GM21526 (cell line): ENCODE data around the gene FXYD4.
A peak's percentile ranks its signal among the peaks of the same experiment; 100 is the strongest.

ENCODE experiments used
- ATAC-seq: cut with Tn5 transposase; IDR thresholded peaks from one replicate; pipeline ENCODE4 v1.9.1; 2021; ENCODE audit warnings: moderate library complexity; ENCODE audit not compliant: unreplicated experiment, low FRiP score

FXYD4 gene

DNA sequence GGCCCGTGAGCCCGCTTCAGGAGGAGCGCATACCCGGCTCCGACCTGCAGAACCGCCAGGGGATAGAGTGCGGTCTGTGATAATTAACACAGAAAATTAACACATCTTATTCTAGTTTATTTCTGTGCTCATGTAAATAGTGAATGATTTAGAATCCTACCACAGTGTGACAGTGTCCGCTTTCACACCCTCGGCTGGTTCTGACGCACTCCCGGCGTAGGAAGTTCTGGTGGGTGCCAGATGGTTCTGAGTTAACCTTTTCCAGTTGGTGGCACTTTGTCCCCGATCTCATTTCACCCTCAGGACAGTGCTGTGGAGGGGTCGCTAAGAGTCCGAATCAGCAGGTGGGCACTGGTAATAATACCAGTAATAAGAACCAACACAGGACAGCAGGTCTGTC, 28.3 kb upstream of the FXYD4 start:
- no peak for ATAC-seq

DNA sequence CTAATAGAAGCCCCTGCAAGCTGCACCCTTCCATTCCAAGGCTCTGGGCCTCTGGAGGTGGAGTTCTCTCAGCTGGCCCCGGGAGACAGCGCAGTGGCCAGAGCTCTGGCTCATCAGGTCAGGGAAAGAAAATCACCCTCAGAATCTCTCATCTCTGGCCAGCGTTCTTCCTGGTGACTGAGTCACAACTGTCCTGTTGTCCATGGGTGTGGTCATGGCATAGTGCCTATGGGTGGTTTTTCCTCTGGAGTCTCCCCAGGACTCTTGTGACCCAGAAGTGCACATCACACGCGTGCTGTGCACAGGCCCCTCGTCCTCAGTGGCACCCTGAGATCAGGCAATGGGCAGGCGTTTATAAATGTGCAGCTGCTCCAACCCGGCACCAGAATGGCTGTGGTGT, 27.4 kb upstream of the FXYD4 start:
- no peak for ATAC-seq

- ATAC-seq, result no peak
These were observed 23.4 kb upstream of the FXYD4 start for GRCh38 chr10:43347997-43348396.

- peak; percentile 99 for ATAC-seq
These were observed 22.7 kb upstream of the FXYD4 start for GRCh38 chr10:43348511-43349312.

DNA sequence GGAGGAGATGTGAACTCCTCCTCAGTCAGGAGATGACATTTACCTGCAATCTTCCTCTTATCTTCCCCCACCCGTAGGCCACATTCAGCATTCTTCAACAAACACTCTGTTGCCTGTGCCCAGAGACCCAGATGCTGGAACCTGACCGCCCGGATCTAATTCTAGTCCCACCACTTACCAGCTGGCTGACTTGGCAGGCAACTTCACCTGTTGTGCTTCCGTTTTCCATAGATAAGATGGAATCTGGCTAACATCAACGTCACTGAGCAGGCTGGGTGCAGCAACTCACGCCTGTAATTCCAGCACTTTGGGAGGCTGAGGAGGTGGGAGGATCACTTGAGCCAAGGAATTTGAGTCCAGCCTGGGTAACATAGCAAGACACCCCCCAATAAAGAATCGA, 21.3 kb upstream of the FXYD4 start:
- ATAC-seq, result no peak

DNA sequence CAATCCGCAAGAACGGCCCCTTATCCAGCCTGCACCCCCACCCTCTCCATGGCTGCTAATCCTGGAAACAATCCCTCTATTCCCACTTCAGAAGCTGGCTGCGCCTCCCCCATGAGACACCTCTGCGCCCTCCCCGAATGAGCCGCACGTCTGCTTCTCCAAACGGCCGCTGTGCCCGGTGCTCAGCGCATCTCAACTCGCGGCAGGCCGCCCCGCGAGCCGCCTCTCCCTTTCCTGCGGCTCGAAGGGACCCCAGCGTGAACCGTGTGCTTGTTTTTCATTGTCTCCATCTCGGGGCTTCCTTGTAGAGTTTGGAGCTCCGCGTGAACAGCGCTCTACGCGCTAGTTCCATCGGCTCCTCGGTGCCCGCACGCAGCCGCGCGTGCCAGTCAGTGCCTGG, 20.8 kb upstream of the FXYD4 start:
- ATAC-seq, result no peak

DNA sequence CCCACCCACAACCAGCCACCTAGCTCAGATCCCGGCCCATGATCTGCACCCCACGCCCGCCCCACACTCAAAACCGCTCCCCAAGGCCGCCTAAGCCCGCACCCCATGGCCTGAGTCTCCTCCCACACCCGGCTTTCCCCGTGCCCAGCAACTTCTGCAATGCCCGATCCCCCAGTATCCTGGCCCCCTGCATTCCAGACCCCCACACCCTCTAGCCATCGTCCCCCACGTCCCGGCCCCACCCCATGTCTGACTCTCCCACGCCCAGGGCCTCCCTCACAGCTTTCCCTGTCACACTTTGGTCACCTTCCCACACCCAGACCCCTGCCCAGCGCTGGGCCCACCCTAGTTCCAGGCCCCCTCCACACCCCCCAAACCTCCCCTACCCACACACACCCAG, 20.1 kb upstream of the FXYD4 start:
- ATAC-seq, result no peak

GRCh38 chr10:43352951-43353350, 18.5 kb upstream of the FXYD4 start:
- ATAC-seq, result no peak

DNA sequence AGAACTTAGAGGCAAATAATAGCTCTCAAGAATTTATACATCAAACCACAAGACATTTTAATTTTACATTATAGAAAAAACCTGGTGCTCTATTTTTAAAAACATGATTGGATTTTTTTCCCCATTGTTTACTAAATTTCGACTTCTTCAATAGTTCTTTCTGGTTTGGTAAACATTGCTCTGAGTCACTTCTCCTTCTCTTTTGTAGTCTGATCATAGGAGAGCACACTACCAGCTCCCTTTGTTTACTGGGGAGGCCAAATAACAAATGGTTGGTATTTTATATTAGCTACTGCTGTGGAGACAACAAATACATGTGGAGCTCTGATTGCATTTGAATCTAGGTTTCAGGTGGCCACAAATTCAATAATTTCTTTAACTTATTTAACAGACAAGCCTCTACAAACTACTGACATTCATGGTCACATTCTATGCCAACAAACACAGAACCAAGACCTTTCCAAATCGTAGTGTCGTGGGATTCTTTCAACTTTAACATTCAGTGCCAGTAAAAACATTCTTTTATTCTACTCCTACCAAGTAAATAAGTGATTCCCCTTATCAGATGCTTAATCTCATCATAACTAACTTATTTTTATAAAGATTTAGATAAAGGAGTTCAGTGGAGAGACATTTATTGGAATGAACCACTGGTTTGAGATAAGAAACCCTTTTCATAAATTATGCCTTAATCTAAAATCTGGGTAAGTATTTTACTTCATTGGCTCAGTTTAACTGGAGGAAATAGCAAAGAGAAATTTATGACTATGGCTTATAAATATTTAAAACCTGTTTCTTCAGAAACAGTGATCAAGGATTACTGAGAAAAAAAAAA, 17.7 kb upstream of the FXYD4 start:
- ATAC-seq, result no peak

GRCh38 chr10:43354330-43354635, 17.2 kb upstream of the FXYD4 start:
- ATAC-seq, result no peak

- no peak for ATAC-seq
These were observed 16.5 kb upstream of the FXYD4 start for GRCh38 chr10:43354879-43355380.

DNA sequence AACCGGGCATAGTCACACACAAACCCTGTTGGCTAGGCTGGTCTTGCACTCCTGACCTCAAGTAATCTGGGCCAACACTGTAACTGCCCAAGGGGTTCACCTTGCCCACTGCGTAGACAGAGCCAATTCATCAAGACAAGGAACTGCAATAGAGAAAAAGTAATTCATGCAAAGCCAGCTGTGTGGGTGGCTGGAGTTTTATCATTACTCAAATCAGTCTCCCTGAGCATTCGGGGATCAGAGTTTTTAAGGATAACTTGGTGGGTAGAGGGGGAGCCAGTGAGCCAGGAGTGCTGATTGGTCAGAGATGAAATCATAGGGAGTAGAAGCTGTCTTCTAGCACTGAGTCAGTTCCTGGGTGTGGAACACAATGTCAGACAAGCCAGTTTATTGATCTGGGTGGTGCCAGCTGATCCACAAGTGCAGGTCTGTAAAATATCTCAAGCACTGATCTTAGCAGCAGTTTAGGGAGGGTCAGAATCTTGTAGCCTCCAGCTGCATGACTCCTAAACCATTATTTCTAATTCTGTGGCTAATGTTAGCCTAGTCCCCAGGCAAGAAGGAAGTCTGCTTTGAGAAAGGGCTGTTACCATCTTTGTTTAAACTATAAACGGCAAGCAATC, 15.6 kb upstream of the FXYD4 start:
- ATAC-seq, result no peak

DNA sequence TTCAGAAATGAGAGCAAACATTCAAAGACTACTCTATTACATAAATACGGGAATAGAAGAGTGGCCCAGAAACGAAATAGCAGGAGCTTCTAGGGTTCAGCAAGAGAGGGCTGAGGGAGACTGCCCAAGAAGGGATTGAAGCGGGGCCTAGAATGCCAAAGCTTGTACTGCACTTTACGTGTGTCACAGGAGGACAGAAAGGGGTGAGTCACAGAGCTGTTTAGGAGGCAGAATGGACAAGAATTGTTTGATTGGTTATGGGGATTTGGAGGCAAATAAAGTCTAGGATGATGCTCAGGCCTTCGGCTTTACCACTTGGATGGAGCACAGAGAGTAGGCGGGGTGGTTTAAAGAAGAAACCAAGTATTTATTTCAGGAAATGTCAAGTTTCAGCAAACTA, 11.3 kb upstream of the FXYD4 start:
- ATAC-seq, result no peak

DNA sequence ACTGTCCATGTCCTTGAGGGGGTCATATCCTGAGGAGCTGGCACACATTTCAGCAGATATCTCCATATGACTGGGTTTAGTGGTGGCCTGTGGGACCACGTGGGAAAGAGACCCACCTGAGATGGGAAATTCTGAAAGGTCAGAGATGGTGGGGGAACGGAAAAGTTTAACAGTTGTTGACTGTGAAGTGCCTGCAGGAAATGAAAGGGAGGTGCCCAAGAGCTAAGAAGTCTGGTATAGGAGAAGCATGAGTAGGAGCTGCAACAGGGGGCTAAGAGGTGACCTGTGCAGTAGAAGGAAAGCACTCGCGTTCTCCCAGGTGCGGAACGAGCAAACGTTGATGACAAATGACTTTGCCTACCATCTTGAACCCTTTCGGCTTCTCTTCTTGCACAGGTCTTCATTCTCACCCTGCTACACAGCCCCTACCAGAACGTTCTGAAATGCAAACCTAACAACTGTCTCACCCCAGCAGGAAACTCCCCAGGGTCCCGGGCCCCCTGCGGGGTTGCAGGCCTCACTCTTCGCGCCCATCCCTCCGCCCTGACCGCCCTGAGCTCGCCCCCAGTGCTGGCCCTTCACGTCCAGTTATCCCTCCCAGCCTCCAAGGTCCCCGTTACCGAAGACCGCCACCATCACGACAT, 9.8 kb upstream of the FXYD4 start:
- ATAC-seq, result no peak

- peak; percentile 97 for ATAC-seq
These were observed 9.1 kb upstream of the FXYD4 start for GRCh38 chr10:43362191-43362839.

DNA sequence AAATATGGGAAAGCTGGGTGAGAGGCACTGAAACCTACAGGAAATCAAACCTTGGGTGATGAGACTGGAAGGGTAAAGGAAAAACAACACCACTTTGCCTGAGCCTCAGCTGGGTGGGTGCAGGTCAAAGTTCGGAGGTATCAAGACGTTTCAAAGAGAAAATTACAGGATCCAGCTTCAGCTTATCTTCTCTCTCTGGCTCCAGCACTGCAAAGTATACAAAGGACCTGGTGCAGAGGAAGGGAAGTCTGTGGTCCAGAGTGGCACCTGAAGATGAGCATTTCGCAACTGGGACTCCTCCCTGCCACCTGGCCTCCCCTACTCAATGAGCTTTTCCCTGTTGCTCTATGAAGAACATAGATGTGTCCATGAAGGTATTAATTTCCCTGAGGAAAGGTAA, 6.4 kb upstream of the FXYD4 start:
- ATAC-seq, result no peak

DNA sequence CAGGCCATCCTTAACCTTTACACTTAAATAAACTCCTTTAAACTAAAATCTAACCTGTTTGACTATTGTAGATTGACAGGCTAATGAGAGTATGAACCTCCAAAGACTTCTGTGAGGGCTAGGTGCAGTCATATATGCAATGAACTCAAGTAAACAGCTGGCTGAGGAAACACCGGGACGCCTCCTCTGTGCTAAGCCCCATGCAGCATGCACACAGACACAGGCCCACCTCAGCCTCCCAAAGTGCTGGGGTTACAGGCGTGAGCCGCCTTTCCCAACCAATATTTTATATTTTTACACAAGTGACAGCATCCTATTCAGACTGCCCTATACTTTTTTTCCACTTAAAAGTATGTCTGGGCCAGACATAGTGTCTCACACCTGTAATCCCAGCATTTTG, 1.5 kb upstream of the FXYD4 start:
- no peak for ATAC-seq

DNA sequence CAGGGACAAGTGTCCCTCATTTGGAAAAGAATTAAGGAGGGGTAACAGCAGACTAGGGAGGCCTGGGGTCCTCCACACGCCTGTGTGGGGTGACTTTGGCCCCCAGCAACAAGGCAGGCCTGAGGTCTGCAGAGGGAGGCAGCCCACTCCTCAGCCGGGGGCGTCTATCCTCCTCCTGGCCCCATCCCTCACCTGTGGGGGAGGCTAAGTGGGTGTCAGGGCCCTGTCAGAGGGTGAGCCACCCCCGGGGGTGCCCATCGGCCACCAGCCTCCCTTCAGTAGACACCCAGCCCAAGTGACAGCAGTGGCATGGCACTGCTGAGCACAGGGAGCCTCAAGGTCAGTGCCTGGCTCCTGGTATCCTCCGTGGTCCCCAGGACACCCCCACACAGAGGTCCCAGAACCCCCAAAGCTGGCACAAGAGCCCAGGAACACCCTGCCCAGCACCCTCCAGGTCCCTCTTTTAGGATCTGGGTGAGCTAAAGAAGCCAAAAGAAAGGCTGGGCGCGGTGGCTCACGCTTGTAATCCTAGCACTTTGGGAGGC, 693 bp upstream of the FXYD4 start:
- ATAC-seq, result no peak

GRCh38 chr10:43372765-43373361, 1.4 kb downstream of the FXYD4 start:
- no peak for ATAC-seq

- ATAC-seq, result no peak
These were observed 2.0 kb downstream of the FXYD4 start for GRCh38 chr10:43373461-43373860.
